Peyer's patch (tissue), 4 donors: ENCODE results near the gene TSGA10IP.

Source experiments
- CTCF ChIP-seq, 6 experiments: fragments of 450-650 bp in 4 of 6; fragments of 200-600 bp in 2 of 6; sonication (generic) in 1 of 6; IDR thresholded peaks; one replicate each; pipeline ENCODE4 v1.5.1; 2017 to 2019; ENCODE audit warnings: antibody characterized with exemption in 6 of 6, mild to moderate bottlenecking in 3 of 6, moderate library complexity in 1 of 6
- POLR2A ChIP-seq, 2 donors: fragments of 450-650 bp; IDR thresholded peaks; one replicate each; pipeline ENCODE4 v1.5.1; 2017; ENCODE audit warnings: antibody characterized with exemption in 2 of 2, mild to moderate bottlenecking in 2 of 2, moderate library complexity in 2 of 2

GRCh38 chr11:66006891-66007176 lies 61.6 kb downstream of the TSGA10IP start:
- no peak for TF ChIP-seq POLR2A (IDR thresholded peaks at IDR 0.05)
- TF ChIP-seq CTCF (IDR thresholded peaks at IDR 0.05): no peak
